Measurements from ENCODE around the gene ENGASE. TPM values are rescaled to one million over a fixed set of nuclear protein-coding genes. Genes with fewer than 3 reads are reported as not detected.

ENGASE gene
- total and polyA plus RNA-seq, 9 of the 15 experiments (the other 6 are each of a cell fraction or from before 2014, with no cell fraction given): 0.06 to 45.5 (median 13.9) TPM

- intact Hi-C loops (cut with micrococcal nuclease) (loop anchor here (5.0 kb wide), 1 partner anchor 34 kb away; no protein-coding TSS in a partner anchor), in situ Hi-C loops (cut with MboI) (no loop called here)
- H3K27ac ChIP-seq (ENCODE audit: extremely low read depth, low read depth, low read length): no peak overlapping the region
- H3K4me3 ChIP-seq: no peak overlapping the region
- H4K20me1 ChIP-seq (replicated peaks; ENCODE audit: control insufficient read depth, insufficient read depth, low read length): peaks cover 10% of the 10 kb centered on the region
- H3K9me1 ChIP-seq (ENCODE audit: control insufficient read depth, insufficient read depth, low read length): peaks cover 3% of the 10 kb centered on the region
- H3K9ac ChIP-seq (ENCODE audit: insufficient read depth in 1 of 2, low read depth in 2 of 2, low read length in 2 of 2): no peak overlapping the region; a peak in 1 of 4 replicates
- H3K79me2 ChIP-seq (ENCODE audit: control insufficient read depth, insufficient read depth, low read length): peaks cover 3% of the 10 kb centered on the region; the same call in 2 of the 3 replicates
- no peaks in the 10 kb centered on the region for H3K9me3 ChIP-seq (replicated peaks; ENCODE audit: control insufficient read depth, insufficient read depth, low read depth, low read length)
- no TSS peak for BruUV-seq (replicated peaks)
- CTCF ChIA-PET (ENCODE audit: low intra/inter-chr PET ratio): no interaction called here
- 88% methylated on average over 10 of the region's 17 CpGs for WGBS (ENCODE audit: insufficient coverage, low coverage, missing lambda C conversion rate)
- no peaks in the 10 kb centered on the region for H3K27me3 ChIP-seq (ENCODE audit: control insufficient read depth in 2 of 2, insufficient read depth in 2 of 2, low read length in 2 of 2)
- TF ChIP-seq NFXL1 (CRISPR knock-in tag; IDR thresholded peaks at IDR 0.05) (no peak), CBFA2T2 (conservative IDR thresholded peaks at IDR 0.05) (no peak), MEF2A (IDR thresholded peaks at IDR 0.05; ENCODE audit: control insufficient read depth, low read depth, low read length) (no peak), RFX1 (IDR thresholded peaks at IDR 0.05) (no peak), CCNT2 (IDR thresholded peaks at IDR 0.05; ENCODE audit: borderline replicate concordance, extremely low read depth, insufficient read length, low read depth, low read length) (no peak), PTTG1 (tag; IDR thresholded peaks at IDR 0.05; ENCODE audit: low read depth) (no peak)
- TF ChIP-seq, protein P1, sequence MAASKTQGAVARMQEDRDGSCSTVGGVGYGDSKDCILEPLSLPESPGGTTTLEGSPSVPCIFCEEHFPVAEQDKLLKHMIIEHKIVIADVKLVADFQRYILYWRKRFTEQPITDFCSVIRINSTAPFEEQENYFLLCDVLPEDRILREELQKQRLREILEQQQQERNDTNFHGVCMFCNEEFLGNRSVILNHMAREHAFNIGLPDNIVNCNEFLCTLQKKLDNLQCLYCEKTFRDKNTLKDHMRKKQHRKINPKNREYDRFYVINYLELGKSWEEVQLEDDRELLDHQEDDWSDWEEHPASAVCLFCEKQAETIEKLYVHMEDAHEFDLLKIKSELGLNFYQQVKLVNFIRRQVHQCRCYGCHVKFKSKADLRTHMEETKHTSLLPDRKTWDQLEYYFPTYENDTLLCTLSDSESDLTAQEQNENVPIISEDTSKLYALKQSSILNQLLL (CRISPR knock-in tag; IDR thresholded peaks at IDR 0.05; ENCODE audit: borderline replicate concordance): no peak
- H2AFZ ChIP-seq (ENCODE audit: low read depth, low read length): no peak overlapping the region
- POLR2A ChIA-PET: interaction anchor here (1.6 kb wide), 1 partner anchor 19 kb away, joined by 3 read pairs; no protein-coding TSS in a partner anchor
- no peak for ATAC-seq
- no peak for DNase-seq (ENCODE audit: extremely low read depth in 1 of 4, low spot score in 3 of 4)
- H3K4me2 ChIP-seq (ENCODE audit: insufficient read depth, low read length): no peak overlapping the region
- H3K4me1 ChIP-seq (replicated peaks in 1 of 2; ENCODE audit: control insufficient read depth in 2 of 2, insufficient read depth in 2 of 2, low read length in 2 of 2): peaks cover 1 to 22% of the 10 kb centered on the region in 2 experiments; a peak in 4 of 5 replicates
- peaks cover 72% of the 10 kb centered on the region; the same call in 1 of the 3 replicates for H3K36me3 ChIP-seq (ENCODE audit: control insufficient read depth, insufficient read depth, low read length)
- no peak for FAIRE-seq
These were observed 6.2 kb downstream of the ENGASE start for GRCh38 chr17:79080761-79081290.
